ENCODE data around the gene GFRA1.
"Not testable (repeated sequence)": the region's sequence is repeated elsewhere in the genome, so short reads cannot be mapped to it uniquely, and the experiment has no call there.

GFRA1 gene

DNA sequence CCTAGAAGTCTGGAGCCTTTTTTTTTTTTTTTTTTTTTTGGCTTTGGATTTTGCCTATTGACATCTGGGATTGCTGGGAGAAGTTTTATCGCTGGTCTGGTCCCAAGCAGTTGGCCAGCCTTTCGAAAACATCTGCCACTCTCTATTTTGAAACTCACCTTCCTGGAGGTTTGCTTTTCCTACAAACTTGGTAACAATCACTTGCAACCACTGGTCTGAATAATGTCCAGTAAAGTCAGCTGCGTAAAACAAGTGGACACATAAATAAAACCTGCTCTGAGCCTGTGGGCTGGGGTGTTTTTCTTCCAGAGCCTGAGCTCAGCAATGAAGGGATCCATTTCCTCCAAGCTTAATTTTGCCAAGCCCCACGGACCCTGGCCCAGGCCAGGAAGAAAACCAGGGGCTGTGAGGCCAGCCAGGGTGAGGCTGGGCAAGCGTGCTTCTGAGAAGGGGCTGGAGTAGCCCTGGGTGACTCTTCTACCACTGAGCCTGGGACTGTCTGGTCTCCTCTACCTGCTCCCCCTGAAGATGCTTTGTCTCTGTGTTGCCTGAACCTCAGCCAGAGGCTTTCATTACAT lies 202.2 kb downstream of the GFRA1 start:
- DNase-seq (ENCODE audit: low spot score) = no peak

DNA sequence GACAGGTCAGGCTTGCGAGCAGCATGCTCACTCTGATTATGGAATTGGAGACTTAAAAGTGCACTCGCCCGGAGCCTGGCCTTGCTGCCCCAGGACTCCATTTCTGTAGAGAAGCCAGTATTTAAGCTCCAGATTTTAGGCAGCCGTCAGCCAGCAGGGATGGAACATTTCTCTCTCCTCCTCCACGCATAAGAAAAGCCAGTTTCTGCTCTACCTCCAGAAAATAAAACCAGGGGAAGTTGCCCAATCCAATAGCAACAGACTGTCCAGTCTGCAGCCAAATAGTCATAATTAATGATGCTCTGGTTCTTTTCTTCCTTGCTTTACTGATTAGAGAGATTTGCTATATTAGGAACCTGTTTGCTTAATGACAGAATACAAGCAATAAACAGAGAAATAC lies 203.2 kb downstream of the GFRA1 start:
- DNase-seq (ENCODE audit: low spot score) = no peak

DNA sequence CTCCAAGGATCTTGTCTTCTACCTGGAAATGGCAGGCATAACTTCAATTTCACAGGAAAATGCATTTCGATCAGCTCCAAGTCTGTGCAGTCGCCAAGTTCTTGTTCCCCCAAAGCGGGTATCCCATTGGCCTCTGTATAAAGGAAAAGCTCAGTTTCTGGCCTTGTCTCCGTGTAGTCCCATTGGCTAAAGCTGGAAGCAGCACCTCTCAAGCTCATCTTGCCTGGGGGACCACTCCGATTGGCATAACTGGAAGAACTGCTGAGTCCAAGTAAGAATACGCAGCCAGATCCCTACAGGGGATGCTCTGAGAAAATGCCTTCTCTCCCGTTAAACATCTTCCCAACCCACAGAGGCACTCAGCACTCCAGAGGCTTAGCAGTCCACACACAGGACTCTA lies 205.2 kb downstream of the GFRA1 start:
- DNase-seq (ENCODE audit: low spot score) = no peak

DNA sequence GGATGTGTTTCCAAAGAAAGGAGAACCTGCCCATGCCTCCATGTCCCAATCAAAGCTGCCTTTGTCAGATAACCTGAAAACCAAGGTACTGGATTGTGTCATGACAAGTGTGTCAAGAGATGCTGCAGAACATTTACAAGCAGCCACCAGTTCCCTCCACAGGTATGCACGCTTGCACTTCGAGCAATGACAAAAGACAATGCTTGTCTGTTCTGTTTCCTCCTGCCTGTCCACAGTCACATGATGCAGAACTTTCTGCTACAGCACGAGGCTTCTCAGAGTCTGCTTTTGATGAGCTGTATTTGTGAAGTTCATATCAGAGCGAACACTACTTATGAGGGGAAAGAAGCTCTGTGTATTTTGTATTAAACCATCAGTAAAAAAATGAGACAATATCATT lies 209.9 kb downstream of the GFRA1 start:
- no peak for DNase-seq (ENCODE audit: low spot score)

DNA sequence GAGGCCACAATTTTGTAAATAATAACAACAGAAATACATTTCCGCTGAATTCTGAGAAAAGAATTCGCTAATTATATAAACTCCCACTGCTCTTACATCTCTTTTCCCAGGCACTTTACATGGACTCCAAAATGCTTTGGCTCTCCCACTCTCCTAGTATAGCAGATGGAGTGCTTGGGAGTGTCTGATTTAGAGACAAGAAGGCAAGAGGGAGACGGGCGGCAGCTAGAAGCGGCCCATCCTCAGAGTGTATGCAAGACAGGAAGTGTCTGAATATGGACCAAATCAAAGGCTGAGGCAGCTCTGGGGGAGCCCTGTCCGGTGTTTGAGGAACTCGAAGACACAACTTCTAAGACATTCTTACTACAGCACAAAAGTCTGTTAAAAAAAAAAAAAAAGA lies 212.1 kb downstream of the GFRA1 start:
- DNase-seq (ENCODE audit: low spot score) = no peak

DNA sequence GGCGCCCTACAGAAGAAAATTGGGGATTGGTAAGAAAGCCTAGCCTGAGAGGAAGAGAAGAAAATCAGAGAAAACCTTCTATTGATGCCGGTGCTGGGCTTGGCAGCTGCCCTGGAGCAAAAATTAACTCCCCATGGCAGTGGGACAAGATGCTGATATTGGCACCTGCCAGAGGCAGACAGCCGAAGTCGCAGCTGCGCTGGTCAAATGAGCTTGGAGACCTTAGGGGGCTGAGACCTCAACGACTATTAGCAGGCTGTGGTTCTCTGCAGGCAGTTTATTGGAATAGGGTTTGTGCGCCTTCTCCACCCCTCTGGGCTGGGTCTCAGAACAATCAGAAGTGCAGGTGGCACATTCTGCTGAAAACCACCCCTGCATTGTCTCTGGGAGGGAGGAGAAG lies 213.7 kb downstream of the GFRA1 start:
- DNase-seq (ENCODE audit: low spot score) = no peak

DNA sequence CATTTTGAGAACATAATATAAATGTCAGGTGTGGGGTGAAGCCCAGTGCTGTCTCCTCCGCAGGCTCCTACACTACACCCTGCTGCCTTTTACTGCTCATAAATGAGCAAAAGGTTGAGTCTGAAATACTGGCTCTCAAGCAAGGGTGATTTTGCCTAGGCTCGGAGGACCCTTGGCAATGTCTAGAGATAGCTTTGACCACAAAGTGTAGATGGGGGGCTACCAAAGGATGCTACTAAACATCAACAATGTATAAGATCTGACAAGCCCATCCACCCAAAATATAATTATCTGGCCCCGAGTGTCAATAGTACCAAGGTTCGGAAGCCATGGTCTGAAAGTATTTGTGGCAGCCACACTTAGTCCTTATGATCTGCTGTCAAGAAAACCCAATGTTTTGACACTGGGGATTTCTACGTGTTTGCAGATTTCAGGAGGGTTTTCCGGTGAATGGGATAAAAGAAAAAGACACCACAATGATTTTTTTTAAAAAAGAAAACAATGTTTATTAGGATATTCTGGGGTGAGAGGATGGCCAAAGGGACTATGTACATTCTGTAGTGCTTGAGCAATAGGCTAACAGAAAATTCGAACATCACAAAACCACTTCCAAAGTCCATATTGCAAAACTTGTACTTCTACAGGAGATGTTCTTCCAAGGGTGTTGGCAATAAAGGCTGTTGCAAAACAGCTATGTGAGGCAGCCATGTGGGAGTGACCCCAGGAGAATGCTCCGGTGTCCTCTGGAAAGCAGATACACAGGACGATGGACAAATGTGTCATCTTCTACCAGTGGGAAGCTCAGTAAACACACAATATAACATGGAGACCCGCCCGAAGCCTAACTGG lies 216.3 kb downstream of the GFRA1 start:
- peak; percentile 38 for DNase-seq (ENCODE audit: low spot score)

DNA sequence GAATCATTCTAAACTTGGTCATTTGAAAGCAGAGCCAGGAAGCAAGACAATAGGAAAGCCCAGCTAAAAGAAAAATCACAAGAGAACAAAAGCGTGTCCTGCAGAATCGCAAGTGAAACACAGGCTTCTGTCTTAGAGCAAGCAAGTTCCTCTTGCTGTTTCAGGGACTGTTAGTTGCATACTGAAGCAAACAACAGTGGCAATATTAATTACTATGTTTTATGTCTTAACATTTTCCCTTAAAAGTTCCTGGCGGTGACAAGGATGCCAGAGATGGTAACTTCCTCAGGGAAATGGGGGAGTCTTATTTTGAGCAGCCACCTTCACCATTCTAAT lies 217.1 kb downstream of the GFRA1 start:
- no peak for DNase-seq (ENCODE audit: low spot score)

DNA sequence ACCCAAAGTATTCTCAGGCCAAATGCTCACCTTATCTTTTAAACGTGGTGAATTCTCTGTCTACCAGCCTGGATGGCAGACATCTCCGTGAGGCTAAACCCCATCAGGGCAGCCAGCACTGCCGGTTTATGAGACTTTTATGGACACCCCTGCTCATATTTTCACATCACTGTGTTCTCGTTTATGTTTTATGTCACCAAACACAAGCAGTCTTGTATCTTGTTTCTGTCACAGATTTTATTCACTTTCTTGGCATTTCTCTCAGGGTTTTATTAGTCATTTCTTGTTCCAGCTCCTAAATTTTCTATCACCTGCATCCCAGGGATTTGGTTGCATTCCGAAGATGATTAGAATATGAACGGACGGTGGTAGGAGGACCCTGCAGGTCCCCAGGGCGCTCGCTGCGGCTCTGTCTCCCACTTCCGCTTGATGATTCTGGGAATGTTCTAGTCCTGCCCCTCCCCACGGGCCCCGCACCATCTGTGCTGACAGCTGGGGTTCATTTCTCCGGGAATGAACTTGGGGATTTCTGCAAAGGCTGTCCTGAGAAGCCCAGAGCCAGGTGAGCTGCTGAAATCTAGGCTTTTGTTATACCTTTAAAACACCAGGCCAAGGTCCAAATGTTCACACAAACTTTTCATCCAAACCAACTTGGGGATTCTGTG lies 217.6 kb downstream of the GFRA1 start:
- peak; percentile 33 for DNase-seq (ENCODE audit: low spot score)

DNA sequence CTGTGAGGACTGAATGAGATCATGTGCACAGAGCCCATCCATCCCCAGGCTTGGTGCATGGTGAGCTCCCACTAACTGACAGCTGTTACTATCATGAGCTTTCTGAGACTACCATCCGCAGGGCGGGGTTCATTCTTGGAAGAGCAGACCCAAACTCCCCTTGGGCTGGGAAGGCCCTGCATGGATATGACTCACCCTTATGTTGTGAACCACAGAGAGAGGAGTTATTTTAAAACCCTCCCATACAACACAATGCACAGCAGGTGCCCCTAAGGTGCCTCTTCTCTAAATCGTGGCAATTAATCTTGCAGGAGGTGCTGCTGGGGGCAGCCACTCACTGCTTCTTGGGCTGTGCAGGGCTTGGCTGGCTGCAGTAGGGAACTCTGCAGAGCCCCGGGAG lies 219.1 kb downstream of the GFRA1 start:
- no peak for DNase-seq (ENCODE audit: low spot score)

DNA sequence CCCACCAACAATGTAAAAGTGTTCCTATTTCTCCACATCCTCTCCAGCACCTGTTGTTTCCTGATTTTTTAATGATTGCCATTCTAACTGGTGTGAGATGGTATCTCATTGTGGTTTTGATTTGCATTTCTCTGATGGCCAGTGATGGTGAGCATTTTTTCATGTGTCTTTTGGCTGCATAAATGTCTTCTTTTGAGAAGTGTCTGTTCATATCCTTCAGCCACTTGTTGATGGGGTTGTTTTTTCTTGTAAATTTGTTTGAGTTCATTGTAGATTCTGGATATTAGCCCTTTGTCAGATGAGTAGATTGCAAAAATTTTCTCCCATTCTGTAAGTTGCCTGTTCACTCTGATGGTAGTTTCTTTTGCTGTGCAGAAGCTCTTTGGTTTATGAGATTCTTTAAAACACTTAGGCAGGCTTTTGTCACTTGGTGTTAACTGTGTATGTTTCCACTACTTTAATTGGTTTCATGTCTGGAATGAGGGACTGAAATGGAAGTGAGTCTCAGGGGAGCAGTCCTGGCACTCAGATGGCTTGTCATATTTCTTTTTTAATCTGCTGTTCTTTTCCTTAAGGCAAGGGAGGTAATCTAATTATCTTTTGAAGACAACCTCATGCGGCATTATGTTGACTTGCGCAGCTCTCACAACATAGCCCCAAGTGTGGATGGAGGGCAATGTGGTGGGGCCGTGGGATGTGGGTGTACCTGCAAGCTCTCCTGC lies 219.8 kb downstream of the GFRA1 start:
- not testable (repeated sequence) for DNase-seq (ENCODE audit: low spot score)

DNA sequence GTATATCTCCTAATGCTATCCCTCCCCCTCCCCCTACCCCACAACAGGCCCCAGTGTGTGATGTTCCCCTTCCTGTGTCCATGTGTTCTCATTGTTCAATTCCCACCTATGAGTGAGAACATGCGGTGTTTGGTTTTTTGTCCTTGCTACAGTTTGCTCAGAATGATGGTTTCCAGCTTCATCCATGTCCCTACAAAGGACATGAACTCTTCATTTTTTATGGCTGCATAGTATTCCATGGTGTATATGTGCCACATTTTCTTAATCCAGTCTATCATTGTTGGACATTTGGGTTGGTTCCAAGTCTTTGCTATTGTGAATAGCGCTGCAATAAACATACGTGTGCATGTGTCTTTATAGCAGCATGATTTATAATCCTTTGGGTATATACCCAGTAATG lies 220.5 kb downstream of the GFRA1 start:
- not testable (repeated sequence) for DNase-seq (ENCODE audit: low spot score)

DNA sequence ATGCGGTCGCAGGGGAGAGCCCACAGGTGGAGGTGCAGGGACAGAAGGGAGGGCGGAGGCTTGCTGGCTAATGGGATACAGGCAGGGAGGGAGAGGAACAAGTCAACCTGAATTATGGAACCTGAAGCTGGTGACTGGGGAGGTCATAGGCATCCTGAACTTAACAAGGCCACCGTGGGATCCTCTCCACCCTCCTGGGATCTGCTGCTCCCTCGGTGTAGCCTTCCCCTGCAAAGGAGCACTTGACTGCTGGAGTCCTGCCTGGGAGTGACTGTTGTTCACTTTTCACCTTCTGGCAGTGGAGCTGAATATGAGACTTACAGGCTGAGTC lies 223.1 kb downstream of the GFRA1 start:
- DNase-seq (ENCODE audit: low spot score) = peak; percentile 13

DNA sequence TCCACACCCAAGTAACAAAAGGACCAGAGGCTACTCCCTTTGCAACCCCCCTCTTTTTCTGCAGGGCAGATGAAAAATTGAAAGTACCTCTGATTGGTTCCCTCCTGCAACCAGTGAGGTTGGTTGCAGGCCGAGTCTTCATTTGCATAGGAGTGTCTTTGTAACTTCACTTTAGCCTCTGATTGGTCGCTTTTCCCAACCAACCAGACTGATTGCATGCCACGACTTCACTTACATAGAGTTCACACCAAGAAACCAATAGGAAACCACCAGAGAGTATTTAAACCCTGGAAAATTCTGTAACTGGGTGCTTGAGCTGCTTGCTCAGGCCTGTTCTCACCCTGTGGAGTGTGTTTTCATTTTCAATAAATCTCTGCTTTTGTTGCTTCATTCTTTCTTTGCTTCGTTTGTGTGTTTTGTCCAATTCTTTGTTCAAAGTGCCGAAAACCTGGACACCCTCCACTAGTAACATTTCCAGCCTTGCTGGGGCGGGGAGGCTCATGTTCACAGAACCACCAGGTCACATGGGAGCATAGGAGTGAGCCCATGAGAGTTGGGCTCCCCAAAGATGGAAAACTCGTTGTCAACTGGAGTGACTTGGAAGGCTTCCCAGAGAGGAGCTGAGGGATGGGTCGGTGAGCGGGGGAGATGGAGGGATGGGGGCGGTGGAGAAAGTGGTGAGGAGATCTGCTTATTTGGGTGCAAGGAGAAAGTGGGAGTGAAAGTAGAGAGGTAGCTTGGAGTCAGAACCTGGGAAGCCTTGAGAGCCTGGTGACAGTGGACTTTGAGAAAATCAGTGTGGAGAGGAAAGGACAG lies 223.6 kb downstream of the GFRA1 start:
- no peak for DNase-seq (ENCODE audit: low spot score)

DNA sequence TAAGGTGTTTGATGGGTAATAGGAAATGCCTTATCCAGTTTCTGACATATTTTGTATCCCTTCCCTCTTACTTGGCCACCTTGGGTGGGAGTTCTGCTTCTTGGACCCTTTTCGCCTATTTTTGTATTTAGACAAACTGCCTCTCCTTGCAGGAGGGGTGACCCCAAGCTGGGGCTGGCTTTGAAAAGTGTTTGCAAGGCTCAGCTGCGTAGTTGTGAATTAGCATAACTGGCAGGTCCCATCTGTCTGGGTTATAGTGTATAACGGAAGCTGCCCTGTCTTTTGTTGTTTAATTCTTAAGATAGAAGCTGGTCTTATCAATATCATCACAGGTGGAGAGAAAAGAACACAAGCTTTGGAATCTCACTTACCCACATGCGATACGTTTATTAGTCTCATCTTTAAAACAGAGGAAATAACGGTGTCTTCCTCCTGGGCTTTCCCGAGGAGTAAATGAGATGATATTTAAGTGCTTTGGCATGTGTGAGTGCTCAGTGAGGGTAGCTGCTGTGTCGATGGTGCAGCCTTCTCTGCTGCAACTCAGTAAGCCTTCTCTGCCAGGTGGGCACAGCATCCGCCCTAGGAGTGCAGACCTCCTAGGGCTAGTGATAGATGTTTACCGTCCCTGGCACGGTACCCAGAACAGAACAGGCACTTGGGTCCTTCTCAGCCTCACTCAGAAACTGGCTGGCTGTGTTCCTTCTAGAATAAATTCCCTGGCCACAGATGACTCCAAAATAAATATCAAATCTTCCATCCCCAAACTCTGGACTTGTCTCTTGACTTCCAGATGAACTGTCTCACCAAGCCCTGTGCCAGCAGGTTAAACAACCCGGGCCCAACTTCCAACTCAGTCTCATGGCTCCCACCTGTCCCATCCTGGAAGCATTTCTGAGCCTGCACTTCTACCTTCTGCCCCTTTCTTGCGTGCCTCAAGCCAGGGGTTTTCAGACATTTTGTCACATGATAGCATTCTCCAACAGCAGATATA lies 227.3 kb downstream of the GFRA1 start:
- DNase-seq (ENCODE audit: low spot score) = no peak

DNA sequence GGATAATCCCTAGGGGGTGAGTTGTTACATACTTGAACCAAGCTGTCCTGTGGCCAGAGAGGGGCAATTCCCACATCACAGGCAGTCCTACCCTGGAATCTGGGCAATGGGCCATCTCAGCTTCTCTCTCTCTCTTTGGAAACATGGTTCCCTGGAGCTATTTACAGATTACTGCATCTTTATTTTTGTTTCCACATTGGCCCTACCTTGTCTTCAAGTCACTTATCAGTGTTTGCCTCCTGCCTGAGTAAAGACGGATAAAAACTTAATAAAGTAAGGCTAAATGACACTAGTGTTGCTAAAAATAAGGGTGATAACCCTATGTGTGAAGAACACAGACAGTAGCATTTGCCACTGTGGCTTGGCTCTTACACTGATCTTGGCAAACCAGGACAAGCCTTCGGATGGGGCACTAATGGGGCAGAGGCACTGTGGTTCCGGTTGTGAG lies 228.2 kb downstream of the GFRA1 start:
- peak; percentile 71 for DNase-seq (ENCODE audit: low spot score)

DNA sequence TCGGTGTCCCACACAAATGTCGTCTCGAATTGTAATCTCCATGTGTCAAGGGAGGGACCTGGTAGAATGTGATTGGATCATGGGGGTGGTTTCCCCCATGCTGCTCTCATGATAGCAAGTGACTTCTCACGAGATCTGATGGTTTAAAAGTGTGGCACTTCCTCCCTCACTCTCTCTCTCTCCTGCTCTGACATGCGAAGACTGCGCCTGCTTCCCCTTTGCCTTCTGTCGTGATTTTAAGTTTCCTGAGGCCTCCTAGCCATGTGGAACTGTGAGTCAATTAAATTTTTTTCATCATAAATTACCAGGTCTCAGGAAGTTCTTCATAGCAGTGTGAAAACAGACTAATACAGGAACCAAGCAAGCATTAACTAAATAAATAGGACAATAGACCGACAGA lies 229.1 kb downstream of the GFRA1 start:
- no peak for DNase-seq (ENCODE audit: low spot score)

DNA sequence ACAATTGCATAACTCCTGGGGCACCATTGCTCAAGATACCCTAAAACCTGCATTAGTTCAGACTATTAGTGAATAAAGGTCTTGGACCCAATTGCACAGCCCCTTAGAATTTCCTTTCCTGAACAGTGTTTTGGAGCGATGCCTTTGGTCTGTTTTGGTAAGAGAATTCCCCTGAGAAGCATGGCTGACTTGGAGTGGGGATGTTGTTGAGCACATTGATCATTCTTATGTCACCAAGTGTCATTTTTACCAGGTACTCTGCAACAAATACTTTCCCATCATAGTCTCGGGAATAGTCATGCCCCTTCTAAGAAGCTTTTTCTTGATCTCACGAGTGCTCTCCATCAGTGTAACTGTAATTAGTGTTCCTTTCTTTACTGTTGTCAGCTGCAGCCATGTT lies 229.7 kb downstream of the GFRA1 start:
- no peak for DNase-seq (ENCODE audit: low spot score)

DNA sequence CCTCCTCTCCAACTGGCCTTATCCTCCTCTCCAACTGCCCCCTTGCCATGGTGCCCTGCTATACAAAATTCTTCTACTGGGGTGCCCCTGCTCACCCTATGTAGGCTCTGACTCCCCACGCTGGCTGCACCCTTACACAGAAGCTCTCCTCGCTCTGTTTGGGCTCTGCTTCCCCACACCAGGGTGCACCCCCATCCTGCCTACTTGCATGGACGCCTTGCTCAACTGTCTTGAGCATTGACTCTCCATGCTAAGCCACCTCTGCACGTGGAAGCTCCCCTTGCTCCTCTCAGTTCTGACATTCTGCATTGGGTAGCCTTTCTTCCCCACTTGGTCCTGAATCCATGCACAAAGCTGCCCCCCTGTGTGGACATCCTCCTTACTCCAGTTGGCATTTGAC lies 231.1 kb downstream of the GFRA1 start:
- no peak for DNase-seq (ENCODE audit: low spot score)

DNA sequence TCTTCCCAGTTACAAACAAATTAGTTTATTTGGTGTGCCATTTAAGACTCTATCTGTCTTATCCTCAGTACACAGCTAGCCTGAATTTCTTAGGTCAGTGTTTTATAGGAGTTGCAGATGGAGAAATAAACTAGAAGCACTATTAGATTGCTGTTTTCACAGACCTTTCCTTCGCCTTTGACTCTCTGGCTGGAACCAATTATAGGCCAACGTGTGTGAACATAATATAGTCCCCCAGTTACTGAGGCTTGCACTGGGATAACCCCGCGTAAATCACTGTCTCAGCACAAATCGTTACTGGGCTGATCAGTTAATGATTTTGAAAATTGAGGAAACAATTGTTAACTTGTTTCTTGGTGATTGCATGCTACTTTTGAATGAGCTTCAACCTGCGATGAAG lies 233.4 kb downstream of the GFRA1 start:
- no peak for DNase-seq (ENCODE audit: low spot score)

DNA sequence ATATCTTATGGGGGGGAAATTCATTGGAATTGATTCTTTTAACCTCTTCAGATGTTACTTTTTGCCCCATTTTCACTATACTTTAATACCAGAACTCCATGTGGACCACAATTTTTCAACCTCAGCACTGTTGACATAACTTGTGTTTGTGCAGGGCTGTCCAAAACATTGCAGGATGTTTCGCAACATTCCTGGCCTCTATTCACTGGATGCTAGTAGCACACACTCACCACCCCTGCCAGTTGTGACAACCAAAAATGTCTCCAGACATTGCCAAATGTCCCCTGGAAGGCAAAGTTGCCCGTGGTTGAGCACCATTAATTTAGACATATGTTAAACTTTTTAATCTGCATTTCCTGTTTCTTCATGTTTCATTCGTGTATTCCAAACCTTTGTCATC lies 234.7 kb downstream of the GFRA1 start:
- DNase-seq (ENCODE audit: low spot score) = peak; percentile 71

Measured in GM03348 (cell line).